RPMI7951 (cell line): ENCODE data around the gene CPLX1. TPM values are rescaled to one million over a fixed set of nuclear protein-coding genes. Genes with fewer than 3 reads are reported as not detected.
"Not testable (repeated sequence)": the region's sequence is repeated elsewhere in the genome, so short reads cannot be mapped to it uniquely, and the experiment has no call there.

Experiments used
- DNase-seq: peaks from one replicate; pipeline ENCODE4 v3.0.0-alpha.2; 2012; ENCODE audit warnings: low read depth
- total RNA-seq: library from RNA; depleted of rRNA; stranded (reverse); fragments of >200 nt; shearing (Covaris generic); gene quantifications from 2 replicates; pipeline ENCODE4 v1.2.3, GENCODE V29; 2014

The CPLX1 gene
- total RNA-seq, 1 experiment from 2014 or later: not detected

- no peak for DNase-seq
Measured at GRCh38 chr4:776743-777441, 49.0 kb downstream of the CPLX1 start.

DNA sequence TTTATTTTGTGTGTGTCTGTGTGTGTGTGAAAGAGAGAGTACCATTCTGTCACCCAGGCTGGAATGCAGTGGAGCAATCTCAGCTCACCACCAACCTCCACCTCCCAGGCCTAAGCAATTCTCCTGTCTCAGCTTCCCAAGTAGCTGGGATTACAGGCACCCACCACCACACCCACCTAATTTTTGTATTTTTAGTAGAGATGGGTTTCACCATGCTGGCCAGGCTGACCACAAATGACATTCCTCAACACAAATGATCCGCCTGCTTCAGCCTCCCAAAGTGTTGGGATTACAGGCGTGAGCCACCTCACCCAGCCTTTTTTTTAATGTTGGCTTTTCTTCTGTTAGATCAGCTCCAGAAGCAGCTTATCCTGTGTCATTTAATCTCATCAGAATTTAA is 50.4 kb downstream of the CPLX1 start:
- DNase-seq: not testable (repeated sequence)

DNA sequence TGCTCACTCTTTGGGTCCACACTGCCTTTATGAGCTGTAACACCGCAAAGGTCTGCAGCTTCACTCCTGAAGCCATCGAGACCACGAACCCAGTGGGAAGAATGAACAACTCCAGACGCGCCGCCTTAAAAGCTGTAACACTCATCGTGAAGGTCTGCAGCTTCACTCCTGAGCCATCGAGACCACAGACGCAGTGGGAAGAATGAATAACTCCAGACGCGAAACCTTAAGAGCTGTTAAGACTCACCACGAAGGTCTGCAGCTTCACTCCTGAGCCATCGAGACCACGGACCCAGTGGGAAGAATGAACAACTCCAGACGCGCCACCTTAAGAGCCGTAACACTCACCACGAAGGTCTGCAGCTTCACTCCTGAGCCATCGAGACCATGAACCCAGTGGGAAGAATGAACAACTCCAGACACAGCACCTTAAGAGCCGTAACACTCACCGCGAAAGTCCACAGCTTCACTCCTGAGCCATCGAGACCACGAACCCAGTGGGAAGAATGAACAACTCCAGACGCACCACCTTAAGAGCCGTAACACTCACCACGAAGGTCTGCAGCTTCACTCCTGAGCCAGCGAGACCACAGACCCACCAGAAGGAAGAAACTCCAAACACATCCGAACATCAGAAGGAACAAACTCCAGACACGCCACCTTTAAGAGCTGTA is 51.4 kb downstream of the CPLX1 start:
- not testable (repeated sequence) for DNase-seq

GRCh38 chr4:773214-773613 is 52.7 kb downstream of the CPLX1 start:
- DNase-seq: no peak

DNA sequence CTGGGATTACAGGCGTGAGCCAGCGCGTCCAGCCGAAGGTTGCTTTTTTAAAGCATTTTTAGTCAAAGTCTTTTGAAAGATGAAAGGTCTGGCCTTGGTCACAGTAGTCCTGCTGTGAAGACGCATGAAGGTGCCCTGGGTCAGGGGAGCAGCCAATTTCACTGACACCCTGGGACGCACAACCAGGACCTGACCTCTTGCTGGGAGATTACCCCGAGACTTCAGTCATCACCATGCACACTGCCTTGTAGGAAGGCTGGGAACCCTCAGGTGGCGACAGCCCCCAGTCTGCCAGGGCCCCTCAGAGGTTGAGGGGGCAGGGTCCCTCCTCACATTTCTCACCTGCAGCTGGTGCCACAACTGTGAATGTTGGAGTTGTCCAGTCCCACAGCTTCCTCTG is 53.2 kb downstream of the CPLX1 start:
- no peak for DNase-seq

- no peak for DNase-seq
Measured at GRCh38 chr4:772118-772517, 53.8 kb downstream of the CPLX1 start.

DNA sequence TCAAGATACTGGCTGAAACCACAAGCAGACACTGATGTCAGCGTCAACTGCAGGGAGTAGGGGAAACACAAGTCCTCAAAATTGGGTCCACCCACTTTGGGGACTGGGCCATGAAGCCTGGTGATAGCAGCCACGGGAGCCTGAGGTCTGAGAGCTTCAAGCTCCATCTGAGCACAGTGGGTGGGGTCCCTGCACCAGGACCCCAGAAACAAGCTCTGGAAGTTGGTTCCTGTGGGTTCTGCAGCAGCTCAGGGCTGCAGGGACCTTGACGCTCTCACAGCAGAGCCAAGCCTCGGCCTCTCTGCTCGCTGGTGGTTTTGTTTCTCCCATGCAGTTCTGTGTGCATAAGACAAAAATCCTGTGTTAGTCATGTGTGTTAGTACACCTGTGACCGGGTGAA is 54.5 kb downstream of the CPLX1 start:
- no peak for DNase-seq

GRCh38 chr4:770022-770421 is 55.9 kb downstream of the CPLX1 start:
- no peak for DNase-seq

DNA sequence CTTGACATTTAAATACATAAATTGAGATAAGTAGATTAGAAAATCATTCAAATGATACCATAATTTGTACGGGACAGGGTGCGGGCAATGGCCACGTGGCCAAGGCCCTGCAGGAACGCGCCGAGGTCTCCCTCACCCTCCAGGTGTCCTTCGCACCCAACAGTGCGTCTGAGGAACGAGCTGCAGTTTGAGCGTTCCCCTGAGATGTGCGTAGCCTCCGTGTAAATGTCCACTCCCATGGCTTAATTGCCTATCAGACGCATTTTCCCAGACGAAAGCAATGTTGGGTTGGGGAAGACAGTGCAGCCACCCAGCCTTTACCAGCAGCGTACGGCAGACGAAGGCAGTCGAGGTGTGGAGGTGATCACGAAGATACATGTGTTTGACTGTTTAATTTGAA is 56.4 kb downstream of the CPLX1 start:
- DNase-seq: no peak

- no peak for DNase-seq
Measured at GRCh38 chr4:768995-769394, 56.9 kb downstream of the CPLX1 start.

- no peak for DNase-seq
Measured at GRCh38 chr4:768076-768475, 57.9 kb downstream of the CPLX1 start.

DNA sequence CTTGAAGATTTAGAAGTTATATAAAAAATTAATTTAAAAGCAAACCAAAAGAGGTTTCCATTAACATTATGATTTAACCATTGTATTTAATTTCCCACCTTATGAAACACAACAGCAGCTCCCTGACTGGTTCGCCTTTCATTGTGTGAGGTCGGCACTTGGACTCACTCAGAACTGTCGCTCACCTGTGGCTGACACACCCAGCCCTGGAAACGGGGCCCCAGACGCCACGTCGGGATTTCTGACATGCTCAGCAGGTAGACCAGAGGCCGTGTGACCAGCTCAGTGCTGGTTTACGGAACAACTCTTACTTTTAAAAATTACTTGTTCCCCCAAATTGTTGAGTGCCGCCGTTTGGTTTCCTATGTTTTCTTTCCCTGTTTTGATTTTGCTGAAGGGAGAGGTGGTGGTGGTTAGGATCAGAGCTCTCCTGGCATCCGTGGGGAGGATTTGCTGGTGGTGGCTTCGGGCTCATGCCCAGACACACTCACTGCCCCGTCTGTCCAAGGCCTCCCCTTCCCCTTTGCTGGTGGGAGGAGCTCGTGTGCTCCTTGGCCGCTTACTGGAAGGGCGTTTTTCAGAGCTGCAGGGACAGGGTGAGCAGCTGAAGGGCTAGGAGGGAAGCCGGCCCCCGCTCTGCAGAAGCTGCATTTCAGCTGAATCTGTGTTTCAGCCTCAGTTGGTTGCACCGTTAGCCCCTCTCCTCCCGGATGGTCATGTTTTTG is 59.2 kb downstream of the CPLX1 start:
- DNase-seq: no peak

DNA sequence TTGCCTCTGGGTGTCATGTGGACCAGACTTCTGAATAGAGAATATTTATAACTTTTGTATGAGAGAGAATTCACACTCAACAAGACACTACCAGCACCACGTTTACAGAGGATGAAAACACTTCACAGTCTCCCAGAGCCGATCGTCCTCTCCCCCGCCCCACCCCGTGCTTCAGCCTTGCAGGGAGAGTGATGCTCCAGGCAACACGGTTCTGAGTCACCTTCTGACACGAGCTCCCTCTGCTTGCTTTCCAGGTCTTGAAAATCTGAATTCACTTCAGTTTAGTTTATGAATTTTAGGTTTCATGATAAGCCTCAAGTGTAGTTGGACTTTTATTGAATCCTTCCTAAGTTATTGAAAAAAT is 59.8 kb downstream of the CPLX1 start:
- DNase-seq: peak; percentile 58

DNA sequence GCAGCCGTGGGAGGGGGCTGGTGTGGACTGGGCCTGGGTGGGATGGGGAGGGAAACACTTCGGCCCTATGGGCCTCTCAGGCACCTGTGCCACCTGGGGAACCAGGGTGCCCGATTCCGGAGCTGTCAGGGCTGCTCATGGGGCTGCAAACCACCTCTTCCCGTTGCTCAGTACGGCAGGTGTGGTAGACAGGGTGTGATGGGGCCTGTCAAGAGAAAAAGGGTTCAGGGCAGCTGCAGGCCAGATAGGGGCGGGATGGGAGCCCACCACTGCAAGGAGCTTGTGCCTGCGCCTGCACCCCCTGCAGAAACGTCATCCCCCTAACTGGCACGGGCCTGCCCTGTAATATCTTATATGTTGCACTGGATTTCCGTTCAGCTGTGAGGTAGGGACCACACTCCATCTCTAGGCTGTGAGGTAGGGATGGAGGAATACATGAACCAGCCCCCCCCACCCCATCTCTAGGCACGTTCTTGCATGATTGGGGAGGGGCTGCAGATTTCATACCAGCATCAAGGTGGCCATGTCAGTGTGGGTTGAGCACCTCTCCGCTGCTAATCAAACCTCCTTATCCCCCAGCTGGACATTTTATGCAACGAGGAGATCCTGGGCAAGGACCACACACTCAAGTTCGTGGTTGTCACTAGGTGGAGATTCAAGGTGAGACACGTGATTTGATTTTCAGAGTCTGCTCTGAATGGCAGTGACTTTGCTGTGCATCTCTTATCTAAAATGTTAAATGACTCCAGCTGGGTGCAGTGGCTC is 61.3 kb downstream of the CPLX1 start:
- DNase-seq: no peak

DNA sequence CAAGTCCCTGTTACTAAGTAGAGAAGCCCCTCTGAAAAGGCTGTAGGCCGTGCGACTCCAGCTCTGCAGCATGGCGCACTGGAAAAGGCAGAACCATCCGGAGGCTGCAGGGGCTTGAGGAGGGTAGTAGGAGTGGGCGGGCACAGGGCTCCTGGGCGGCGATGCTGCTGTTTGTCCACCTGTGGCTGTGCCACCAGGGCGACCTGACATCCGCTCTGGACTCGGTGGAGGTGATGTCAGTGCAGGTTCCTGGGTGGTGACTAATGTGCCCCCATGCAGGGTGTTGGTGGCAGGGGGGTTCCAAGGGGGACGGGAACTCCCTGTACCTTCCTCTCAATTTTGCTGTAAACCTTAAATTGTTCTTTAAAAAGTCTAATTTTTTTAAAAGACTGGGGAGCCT is 62.0 kb downstream of the CPLX1 start:
- no peak for DNase-seq

- no peak for DNase-seq
Measured at GRCh38 chr4:763191-763810, 62.6 kb downstream of the CPLX1 start.

DNA sequence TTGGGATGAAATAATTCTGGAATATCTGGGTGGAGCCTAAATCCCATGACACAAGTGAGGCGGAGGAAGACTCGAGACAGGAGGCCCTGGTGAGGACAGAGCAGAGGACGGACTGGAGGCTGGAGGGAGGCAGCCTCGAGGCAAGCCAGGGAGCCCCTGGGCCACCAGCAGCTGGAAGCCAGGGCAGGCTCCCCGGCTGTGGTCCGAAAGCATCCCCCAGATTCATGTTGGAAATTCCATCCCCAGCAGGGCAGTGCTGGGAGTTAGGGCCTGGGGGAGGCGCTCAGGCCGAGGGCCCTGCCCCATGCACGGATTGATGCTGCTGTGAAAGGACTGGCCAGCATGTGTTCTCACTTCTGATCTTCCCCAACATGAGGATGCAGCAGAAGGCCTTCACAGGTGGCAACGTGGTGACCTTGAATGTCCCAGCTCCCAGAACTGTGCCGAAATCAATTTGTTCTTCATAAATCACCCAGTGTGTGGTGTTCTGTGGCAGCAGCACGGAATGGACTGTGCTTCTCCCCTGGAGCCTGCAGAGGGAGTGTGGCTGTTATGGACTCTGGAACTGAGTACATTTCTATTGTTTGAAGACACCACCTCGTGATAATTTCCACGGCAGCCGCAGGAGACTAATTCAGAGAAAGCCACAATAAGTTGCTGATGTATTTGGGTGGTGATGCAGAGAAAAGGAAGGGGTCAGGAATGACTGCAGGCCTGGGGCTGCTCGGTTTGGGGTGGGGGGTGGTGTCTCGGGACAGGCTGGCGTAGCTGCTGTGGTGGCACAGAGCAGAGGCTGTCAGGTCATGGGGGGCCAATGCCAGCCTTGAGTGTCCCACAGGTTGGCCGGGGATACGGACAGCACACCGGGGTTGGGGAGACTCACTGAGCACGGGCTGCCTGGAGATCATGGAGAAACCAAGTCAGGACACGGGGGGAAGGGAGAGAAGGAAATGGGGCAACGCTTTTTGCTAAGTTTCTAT is 63.4 kb downstream of the CPLX1 start:
- no peak for DNase-seq

DNA sequence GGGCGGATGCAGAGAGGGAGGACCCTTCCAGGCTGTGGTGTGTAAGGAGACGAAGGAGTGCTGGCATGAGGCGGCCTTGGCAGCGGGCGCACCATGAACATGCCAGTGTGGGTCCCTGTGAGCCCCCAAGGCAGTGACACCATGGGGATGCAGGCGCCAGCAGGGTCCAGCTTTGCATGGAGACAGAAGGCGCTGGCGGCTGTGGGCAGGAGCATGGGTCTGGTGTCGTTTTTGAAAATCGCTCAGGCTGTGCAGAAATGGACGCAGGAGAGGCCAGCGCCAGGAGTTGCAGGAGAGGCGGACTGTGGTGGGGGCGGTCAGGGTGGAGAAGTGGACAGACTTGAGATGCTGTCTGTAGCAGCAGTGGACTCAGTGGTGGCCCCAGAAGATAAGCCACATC is 64.2 kb downstream of the CPLX1 start:
- DNase-seq: no peak

- DNase-seq: no peak
Measured at GRCh38 chr4:761086-761485, 64.8 kb downstream of the CPLX1 start.

GRCh38 chr4:760616-761015 is 65.3 kb downstream of the CPLX1 start:
- no peak for DNase-seq

- not testable (repeated sequence) for DNase-seq
Measured at GRCh38 chr4:759810-760209, 66.1 kb downstream of the CPLX1 start.
